PC-9 (cell line): Measurements from ENCODE around the gene CHEK2.

Source experiments
- CTCF ChIP-seq: fragments of 200-600 bp; sonication (generic); conservative IDR thresholded peaks from 2 replicates; pipeline ENCODE4 v1.6.1; 2017; ENCODE audit warnings: mixed run types, antibody characterized with exemption, mild to moderate bottlenecking, moderate library complexity
- EZH2 ChIP-seq: fragments of 200-600 bp; sonication (generic); IDR thresholded peaks from 2 replicates; pipeline ENCODE4 v1.8.0; 2017; ENCODE audit warnings: antibody characterized with exemption, low read depth

DNA sequence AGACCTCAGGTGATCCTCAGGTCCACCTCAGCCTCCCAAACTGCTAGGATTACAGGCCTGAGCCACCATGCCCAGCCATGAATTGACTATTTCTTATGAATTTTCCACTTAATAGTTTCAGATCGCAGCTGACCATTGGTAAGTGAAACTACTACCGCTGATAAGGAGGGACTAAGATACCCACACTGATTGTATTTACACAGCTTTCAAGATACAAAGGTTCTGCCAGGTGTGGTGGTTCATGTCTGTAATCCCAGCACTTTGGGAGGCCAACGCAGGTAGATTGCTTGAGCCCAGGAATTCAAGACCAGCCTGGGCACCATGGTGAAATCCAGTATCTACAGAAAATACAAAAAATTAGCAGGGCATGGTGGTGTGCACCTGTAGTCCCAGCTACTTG lies 3.9 kb downstream of the CHEK2 start:
- TF ChIP-seq CTCF (no peak), EZH2 (no peak)
